Measurements from ENCODE around the gene SLC35D1. TPM values are rescaled to one million over a fixed set of nuclear protein-coding genes. Genes with fewer than 3 reads are reported as not detected.

Gene SLC35D1
- total RNA-seq: 12.3 and 14.5 TPM in 2 replicates

DNA sequence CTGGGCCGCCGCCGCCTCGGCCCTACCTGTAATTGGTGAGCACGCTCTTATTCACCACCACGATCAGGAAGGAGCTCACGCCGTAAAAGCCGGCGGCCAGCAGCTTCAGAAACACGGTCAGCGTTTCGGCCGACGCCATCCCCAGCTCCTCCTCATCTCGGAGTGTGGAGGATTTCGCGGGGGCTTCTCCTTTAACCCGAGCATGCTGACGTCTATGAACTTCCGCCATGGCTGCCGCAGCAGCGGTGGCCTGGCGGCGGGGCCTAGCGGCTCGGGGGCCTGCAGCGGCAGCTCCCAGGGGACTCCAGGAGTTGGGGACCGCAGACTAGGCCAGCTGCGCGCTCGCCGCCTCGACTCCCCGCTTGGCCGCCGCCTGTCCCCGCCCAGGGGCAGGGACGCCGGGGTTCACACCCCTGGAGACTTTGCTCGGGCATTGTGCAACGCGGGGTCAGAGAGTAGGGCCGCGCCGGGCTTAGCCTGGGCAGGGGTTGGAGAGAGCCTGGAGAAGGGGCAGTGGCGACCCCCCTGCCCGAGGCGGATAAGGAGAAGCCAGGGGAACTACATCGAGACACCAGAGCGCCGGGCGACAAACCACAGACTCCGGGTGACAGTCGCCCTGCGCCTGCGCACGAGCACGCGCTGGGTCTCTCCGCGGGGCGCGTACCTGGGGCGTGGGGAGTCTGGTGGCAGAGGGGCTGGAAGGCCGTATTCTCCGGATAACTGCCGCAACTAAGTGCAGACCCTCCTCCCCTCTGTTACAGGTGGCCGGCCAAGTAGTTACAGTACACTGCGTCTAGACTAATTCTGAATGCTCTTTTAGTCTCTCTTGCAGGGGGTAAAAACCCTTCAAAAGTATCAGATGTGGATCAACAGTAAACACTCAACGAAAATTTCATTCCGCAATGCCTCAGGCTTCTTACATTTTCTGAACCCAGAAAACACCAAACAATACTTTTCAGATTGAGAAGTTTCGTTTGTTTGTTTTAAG, at the start of gene SLC35D1:
SLC35D1 (minus strand) TSS at position 364 of the 988 bp plus-strand sequence; CDS start at position 229, 135 bp downstream.

Other genes starting within 250 kb of the SLC35D1 start
- 9.1 and 11.9 TPM in 2 replicates for gene DNAI4, start 129.3 kb downstream of the SLC35D1 start, total RNA-seq
- gene MIER1, start 129.2 kb downstream of the SLC35D1 start, total RNA-seq: 25.1 and 31.4 TPM in 2 replicates
- not detected in 2 replicates for gene C1orf141, start 80.8 kb upstream of the SLC35D1 start, total RNA-seq
- gene IL23R, start 112.3 kb upstream of the SLC35D1 start, total RNA-seq: not detected in 2 replicates